Stimulated activated CD8-positive, alpha-beta memory T cell treated with anti-CD3 and anti-CD28 coated beads, Interleukin-4, amount 100 ng/mL, for 4 hours (primary cell): ENCODE data around the gene POTEI.
"Not testable (repeated sequence)": the region's sequence is repeated elsewhere in the genome, so short reads cannot be mapped to it uniquely, and the experiment has no call there.

Source experiments
- DNase-seq, 2 donors: peaks; one replicate each; pipeline ENCODE4 v3.0.0-alpha.2; 2020; ENCODE audit warnings: low read depth in 2 of 2, low spot score in 1 of 2

Gene POTEI

DNA sequence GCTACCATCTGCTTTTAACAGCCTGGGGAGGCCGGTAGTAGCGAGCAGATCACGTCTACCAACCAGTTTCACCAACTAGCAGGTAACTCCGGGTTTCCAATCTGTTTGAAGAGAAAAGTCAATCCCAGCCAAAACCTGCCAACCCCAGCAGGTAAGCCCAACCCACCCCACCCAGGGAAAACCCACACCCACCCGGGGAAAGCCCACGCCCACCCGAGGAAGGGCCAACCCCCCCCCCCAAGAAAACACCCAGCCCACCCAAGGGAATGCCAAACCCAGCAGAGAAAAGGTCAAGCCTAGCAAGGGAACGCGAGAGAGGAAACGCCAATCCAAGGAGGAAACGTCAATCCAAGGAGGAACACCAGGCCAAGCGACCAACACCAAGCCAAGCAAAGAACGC is at the start of gene POTEI:
TSS of gene POTEI (minus strand) at position 101 of the 400 bp plus-strand sequence. CDS start at position 8, 93 bp downstream.
- not testable (repeated sequence) for DNase-seq

DNA sequence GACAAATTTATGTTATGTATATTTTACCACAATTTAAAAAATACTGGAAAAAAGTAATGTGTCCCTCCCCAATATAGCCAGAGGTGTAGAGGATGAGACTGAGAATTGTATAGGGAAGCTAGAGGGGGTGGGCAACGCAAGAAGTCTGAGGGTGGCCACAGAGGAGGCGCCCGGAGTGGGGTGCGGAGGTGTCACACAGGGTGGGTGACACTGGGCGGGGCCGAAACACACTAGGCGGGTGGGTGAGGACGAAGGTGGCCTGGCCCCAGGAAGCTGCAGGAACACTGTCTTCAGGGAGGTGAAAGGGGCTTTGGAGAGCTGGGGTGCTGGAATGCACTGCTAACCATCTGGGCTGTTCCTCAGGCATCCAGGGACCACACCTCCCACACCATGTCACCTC is 47.3 kb upstream of the POTEI start:
- DNase-seq: not testable (repeated sequence)

DNA sequence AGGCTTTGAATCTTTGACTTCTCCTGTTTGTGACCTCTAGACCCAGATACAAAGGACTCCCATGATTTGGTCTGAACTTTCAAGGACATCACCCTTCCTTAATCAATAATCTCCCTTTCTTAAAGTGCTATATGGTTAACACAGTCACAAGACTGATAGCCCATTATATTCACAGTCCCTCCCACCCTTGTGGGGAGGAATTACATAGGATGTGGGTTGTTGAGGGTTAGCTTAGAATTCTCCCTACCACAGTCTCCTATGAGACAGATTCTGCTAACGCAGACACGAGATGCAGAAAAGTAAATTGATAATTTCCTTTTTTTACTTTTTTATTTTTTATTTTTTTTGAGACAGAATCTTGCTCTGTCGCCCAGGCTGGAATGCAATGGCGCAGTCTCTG is 45.0 kb upstream of the POTEI start:
- not testable (repeated sequence) for DNase-seq

DNA sequence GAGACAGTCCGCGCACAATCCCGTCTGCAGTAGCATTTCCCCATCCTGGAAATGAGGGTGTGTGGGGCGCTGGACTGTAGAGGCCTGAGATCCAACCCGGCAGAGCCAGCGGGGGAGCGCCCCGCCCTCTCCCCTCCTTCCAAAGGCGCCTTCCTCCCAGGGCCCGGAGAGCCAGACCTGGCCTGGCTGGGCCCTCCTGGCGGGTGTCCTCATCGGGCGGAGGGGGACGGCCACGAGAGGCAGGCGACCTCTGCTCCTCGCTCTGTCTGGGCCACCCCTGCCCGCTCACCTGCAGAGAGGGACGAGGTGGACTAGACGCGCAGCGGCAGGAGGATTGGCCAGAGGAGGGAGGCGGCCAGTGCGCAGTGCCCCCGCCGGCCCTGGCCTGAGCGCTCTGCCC is 40.3 kb upstream of the POTEI start:
- not testable (repeated sequence) for DNase-seq

DNA sequence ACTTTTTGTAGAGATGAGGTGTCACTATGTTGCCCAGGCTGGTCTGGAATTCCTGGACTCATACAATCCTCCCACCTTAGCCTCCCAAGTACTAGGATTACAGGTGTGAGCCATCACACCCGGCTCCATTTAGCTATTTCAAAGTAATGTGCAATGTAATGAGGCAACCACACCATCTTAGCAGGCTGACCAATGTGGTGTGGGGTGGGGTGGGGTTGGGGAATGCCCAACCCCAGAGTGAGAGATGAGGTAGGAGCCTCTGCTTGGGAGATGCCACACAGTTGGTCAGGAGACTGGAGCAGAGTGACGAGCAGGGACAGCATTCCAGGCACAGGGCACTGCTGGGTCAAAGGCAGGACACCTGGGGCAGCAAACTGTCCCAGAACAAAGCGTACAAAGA is 39.3 kb upstream of the POTEI start:
- not testable (repeated sequence) for DNase-seq

DNA sequence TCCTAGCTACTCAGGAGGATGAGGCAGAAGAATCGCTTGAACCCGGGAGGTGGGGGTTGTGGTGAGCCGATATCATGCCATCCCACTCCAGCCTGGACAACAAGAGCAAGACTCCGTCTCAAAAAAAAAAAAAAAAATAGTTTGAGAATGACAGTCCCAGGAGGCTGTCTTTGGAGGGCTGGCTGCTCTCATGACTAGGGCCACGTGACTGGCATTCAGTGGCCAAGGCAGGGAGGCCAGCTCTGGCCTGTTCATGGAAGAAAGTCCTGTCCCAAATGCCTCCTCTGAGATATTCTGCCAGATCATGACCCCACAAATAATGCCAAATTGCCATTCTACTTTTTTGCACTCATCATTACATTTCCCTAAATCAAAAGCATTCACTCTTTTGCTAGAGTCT is 35.9 kb upstream of the POTEI start:
- DNase-seq: not testable (repeated sequence)

DNA sequence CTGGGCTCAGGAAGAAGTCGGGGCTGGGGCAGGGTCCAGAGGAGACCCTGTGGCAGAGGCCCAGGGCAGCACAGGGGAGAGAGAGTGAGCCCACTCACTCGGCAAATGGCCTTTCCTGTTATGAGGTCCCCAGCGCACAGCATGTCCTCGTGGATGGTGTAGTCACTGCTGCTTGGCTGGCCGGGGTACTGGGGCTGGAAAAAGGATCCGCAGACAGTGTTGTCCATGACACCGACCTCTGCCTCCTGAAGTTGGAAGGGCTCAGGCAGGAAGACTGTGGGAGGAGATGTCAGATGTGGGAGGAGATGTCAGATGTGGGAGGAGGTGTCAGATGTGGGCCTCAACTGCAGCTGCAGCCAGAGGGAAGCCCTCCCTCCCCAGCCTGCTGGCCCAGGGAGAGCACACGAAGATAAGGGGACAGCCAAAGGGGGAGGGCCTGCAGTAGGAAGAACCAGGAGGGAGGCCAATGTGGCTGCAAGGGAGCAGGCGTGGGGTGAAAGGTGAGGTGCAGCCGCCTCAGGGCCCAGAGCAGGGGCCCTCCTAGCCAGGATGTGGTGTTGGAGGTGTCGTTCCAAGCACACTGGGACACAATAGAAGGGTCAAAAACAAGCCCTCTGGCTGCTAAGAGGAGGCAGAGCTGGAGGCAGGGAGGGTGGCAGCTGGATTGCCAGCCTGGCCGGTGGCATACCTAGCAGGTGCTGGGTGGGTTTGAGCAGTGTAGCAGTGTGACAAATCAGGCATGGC is 34.8 kb upstream of the POTEI start:
- not testable (repeated sequence) for DNase-seq

DNA sequence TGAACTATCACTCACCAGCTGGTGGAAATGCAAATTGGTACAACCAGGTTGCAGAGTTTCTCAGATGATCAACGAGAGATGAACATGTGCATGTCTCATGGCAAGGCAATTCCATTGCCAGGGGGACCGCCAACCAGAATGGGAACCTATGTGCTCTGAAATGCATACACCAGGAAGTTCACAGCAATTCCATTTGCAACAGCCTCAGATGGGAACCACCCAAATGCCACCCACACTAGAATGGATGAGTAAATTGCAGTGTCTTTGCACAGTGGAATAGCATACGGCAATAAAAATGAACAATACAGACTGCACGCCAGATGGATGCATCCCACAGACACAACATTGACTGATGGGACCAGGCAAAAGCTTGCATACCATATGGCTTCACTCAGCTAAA is 33.7 kb upstream of the POTEI start:
- not testable (repeated sequence) for DNase-seq

DNA sequence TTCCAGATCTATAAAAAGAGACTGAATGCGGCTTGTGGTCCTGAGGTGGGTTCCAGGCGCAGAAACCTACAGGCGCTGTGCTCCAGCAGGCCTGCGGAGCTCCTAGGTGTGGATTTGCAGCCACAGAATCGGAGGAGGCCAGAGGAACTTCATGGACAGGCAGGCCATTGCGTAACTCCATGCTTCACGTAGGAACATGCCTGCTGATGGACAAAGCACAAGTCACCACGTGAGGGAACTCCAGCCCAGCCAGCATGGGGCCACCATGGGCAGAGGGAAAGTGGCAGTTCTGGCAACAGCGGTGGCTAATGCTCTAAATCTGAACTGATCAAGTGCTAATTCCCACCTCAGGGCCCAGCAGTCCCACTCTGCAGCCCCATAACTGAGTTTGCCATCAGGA is 29.1 kb upstream of the POTEI start:
- DNase-seq: not testable (repeated sequence)

DNA sequence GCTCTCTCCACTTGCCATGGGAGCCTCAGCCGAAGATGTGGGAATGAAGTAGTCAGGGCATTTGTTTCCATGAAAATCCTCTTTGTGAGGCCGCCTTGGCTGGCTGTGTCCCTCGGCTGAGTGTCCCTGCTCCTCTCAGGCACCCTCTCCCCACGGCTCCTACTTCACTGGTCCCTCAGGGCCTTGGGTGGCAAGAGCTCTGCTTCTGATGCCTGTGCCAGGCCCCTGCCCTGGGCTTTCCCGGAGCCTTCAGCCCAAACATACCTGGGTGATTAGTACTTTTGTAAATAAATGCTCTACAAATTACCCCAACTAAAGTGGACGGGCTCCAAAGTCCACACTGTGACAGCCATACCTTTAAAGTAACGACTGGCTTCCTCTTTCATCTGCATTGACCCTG is 27.5 kb upstream of the POTEI start:
- not testable (repeated sequence) for DNase-seq

DNA sequence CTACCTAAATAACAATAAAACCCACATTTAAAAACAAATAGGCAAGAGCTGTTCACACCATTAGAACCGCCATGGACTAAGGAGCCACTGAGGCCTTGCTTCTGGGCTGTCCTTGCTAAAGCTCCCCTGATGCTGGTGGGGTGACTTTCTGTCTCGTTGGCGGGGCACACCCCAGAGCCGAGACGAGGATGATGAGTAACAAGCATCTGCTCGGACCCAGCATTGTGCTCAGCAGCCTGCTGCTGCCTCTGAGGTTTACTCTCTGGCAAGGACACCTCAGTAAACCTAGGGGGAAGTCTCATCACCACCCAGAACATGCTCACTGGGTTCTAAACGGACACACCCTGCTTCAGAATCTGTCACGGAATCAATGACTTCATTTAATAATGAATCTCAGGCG is 22.5 kb upstream of the POTEI start:
- DNase-seq: not testable (repeated sequence)

DNA sequence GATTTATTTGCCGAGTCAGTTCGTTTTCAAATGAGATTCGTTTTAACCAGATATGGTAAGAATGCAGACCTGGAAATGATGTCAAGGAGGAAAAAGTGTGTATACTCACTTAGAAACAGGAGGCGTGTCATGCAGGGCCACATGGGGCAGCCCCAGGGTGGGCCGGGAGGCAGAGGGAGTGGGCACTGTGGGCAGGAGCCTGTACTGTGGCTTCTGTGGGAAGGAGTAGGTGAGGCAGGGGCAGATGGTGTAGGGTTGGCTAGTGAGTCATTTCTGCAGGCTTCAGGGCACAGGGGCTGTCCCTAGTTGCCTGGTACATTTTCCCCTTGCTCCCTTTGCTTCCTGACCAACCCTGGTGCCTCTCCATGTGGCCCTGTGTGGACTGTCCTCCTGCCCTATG is 22.1 kb upstream of the POTEI start:
- DNase-seq: not testable (repeated sequence)

DNA sequence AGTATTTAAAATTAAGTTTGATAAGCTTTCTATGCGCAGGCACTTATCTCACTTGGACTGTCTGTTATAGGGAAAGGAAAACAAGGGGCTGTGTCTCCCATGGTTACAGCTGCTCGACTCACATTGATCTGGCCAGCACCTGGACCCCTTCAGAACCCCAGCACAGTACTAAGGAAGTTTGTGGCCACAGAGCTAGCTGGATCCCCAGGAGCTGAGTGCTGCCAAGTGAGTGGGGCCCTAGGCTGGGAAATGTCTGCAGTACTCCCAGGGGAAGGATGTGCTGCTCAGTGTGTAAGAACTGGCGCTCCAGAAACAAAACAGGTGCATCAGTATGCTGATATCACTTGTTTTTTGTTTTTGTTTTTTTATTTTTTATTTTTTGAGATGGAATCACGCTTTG is 21.1 kb upstream of the POTEI start:
- DNase-seq: not testable (repeated sequence)

DNA sequence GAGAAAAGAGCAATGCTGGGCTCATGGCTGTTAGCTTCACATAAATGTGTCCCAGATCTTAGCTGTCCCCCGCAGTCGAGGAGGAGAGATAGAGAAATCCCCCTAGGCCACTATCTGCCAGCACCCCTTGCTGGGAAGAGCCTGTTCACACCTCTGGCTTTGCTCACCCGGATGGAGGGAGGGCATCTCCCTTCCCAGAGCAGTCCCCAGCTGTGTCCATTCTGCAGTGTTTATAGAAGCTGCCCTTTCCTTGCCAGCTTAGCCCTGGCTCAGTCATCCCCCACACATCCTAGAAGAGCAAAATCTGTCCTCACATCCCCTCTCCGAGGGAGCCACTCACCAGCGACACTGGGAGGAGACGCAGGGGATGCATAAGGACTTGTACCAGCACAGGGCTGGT is 20.4 kb upstream of the POTEI start:
- DNase-seq: not testable (repeated sequence)

DNA sequence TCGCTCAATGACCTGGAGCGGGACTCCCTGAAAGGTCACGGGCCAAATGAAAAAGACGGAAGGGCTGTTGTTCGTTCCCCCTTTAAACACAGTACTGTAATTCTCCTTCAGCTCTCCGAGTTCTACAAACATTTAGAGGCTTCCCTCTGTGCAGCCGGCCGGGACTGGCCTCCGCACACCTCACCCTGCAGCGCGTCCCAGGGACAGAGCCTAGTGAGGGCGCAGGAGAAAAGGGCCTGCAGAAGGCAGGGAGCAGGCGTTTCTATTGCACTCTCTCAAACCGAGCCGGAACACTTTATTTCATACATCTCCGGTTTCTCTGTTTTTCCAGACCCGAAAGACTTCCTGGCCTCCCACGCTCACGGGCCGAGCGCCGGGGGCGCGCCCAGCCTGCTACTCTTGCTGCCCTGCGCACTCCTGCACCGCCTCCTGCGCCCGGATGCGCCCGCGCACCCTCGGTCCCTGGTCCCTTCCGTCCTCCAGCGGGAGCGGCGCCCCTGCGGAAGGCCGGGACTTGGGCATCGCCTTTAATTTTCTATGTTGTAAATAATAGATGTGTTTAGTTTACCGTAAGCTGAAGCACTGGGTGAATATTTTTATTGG is 18.3 kb upstream of the POTEI start:
- DNase-seq: not testable (repeated sequence)

DNA sequence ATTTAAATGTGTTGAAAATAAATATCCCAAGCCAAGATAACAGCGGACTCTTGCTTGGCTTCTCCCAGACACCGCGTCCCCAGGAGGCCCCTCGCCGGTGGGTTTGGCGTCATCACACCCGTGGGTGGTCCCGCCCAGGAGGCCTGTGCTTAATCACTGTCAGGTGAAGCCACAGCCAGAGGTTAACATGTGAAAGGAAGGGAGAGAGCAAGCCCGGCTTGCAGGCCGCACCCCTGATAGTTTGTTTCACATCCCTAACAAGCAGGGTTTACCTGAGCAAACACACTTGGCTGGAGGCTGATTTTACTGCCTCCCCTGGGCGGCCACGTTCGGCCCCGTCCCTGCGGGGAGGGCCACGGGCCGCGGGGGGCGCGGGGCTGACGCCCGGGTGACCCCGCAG is 13.3 kb upstream of the POTEI start:
- not testable (repeated sequence) for DNase-seq

DNA sequence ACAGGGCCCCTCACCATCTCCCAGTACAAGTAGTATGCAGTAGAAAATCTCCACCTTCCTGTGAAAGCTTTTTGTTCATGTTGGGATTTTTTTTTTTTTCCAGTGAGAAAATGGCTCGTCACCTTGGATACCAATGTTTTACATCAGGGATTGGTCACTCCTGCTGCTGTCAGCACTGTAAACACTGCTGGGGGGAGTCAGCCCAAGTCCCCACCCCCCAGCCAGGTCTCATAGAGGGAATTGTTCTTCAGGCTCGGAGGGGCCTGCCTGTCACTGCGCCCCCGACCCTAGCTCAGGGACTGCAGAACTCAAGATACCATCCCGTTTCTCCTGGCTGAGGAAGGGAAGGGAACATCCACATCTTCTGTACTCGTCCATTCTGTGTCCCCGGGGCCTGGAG is 11.9 kb upstream of the POTEI start, which contains the start of gene CFC1B:
TSS of gene CFC1B (plus strand) at position 231 of the 400 bp plus-strand sequence. CDS start 263 bp downstream, outside the sequence.
- DNase-seq: not testable (repeated sequence)

DNA sequence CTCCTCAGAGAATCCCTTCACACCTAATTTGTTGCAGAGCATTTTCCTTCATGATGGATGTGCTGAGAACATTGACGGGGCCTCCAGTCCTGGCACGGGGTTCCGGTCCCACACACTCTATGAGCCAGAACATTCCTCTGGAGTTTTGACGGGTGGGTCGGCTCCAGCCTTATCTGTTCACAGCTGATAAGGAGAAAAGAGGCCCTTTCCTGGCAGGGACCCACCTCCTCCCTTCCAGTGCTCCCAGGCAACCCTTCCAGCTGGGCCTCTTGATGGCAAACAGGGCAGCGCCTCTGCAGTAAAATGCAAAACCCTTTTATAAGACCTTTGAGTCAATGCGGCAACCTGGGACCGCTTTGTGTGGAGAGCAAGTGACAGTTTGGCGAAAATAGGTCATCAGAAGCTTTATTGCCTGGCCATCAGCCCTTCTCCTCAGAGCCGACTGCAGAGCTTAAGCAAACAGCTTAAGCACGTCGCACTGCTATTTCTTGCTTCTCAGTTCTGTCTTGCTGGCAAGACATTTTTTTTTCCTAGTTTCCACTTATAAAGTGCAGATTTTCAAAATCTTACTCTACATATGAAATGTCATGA is 9.5 kb upstream of the POTEI start:
- DNase-seq: not testable (repeated sequence)

DNA sequence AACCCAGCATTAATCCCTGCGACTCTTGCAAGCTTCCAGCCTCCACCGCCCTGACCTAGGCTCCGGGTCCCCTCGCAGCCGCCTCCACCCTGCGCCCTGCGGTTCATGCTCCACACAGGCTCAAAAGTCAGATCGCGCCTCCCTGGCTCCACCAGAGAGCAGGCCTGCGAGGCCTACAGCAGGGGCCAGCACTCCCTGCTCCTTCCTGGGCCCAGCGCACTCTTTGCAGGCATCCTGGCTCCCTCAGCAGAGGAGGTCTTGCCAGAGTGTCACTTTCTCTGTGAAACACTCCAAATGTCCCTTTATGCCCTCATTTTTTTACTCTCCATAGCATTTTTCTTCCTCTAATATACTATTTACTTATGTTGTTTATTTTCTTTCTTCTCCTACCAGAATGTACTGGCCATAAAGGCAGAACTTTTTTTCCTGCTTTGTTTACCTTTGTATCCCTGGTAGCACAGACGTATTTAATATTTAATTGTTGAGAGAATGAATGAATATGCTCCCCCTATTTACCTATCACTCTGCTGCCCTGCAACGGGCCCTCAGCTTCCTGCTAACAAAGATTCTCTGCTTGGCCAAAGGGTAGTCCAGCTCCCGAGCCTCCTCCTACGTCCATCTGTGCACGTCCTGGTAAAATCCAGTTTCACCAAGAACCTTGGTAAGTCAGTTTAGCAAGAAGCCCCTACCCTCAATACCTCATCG is 2.8 kb upstream of the POTEI start:
- not testable (repeated sequence) for DNase-seq

DNA sequence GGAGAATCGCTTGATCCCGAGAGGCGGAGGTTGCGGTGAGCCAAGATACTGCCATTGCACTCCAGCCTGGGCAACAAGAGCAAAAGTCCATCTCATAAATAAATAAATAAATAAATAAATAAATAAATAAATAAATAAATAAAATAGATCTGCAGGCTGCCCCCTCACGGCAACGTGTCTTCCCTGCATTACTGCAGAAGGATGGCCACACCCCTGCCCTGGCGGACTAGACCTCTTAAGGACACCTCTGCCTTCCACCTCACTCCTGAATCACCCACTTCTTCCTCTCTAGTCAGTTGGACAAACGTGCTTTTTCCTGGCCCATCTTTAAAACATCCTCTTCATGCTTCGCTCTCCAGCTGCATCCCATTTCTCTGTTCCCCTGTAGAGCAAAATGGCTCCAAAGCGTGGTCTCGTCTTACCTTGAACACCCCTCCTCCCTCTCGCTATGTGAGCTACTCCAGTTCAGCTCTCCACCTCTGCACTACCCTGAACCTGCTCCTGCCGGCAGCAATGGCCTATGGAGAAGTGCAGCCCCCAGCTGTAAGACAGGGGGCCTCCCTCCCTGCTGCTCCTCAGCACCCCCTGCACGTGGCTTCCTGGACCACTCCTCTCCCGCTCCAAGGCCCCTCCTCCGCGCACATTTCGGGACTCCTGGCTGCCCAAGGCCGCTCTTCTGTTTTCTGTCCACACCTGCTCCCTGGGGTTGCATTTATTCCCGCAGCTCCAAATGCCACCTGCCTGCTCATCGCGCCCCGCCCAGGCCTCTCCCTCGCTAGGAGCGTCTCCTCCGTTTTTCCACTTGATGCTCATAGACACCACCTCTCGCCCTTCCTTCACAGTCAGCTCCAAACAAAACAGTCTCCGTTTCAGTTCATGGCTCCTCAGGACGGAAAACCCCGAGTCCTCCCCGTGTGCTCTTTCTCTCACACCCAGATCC is 1.9 kb upstream of the POTEI start:
- DNase-seq: not testable (repeated sequence)
